Measurements from ENCODE around the gene KISS1.
"Not testable (repeated sequence)": the region's sequence is repeated elsewhere in the genome, so short reads cannot be mapped to it uniquely, and the experiment has no call there.

The KISS1 gene, protein sequence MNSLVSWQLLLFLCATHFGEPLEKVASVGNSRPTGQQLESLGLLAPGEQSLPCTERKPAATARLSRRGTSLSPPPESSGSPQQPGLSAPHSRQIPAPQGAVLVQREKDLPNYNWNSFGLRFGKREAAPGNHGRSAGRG

DNA sequence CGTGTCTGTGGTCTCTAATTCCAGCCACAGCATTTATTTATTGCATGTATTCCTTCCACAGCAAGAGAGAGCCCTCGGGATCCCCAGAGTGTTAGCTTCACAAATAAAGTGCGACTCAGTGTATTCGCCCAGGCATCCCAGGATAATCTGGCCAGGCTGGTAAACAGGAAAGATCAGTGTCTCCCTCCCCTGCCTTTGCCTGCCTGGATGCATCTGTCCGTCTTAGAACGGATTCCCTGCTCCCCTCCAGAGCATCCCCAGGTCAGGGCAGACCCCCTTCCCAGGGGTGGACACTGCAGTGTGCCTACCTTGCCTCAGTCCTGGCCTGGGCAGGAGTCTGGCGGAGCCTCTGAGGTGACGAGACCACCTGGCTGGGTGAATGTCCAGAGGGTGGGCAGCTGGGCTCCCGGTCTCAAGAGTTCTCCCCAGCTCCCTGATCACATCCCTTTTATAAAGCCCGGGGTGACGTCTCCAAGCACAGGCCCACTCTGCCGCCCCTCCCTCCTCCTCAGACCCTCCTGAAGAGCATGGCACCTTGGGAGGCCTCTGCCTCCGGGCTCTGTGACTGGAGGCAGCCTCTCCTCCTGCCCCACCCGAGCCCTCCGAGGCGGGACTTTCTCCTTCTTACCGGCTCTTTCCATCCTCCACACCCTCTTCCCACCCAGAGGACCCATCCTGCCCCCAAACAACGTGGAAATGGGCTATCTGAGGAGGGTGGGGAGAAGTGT is at the start of gene KISS1:
TSS of gene KISS1 (minus strand) at position 424 of the 728 bp plus-strand sequence. CDS start 3,615 bp downstream, outside the sequence.
- FAIRE-seq (peak; percentile 67), DNase-seq (ENCODE audit: low spot score) (no peak)

DNA sequence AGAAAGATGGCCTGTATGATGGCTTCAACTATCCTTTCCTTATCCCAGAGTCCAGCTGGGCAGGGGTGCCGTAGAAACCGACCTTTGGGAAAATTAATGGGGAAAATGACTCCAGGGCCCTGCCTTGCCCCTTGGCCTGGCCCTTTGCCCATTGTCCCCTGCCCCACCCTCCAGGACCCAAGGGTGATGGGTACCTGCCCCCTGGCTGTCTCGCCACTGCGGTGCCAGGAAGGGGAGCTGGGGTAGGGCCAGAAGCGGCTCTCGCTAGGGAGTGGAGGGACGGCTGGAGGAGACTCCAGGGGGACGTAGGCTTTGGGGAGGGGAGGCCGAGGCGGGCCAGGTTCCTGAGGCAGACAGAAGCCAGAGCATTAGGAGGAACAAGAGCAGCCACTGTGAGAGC is 46.6 kb upstream of the KISS1 start:
- FAIRE-seq (no peak), DNase-seq (ENCODE audit: low spot score) (no peak)

DNA sequence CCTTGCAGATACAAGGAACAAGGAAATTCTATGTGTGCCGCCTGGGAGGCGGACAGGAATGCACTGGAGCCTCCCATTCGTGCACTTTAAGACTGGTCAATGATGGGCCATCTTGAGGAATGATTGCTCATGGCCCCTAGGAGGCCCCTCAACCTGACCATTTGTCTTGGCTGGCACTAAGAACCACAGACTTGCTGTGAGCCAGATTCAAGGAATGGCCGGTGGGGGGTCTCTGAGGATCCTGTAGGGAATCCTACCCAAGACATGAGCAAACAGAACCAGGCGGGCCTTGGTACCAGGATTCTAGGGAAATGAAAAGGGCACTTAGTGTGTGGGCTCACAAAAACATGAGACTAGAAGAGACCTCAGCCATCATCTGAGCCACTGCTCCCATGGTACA is 45.6 kb upstream of the KISS1 start:
- FAIRE-seq (no peak), DNase-seq (ENCODE audit: low spot score) (no peak)

DNA sequence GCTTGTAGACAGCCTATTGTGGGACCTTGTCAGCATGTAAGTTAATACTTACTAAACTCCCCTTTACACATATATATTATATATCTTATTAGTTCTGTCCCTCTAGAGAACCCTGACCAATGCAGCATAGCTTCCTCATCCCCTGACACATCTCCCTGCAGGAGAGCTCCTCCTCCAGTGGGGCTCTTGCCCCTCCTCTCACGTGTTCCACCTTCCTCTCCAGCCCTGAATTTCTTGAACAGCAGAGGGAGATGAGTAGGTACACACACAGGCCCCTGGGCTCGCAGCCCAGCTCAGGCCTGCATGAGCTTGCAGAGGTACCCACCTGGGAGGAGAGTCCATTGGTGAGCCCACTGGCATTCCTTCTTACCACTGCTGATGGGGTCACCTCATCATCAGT is 44.8 kb upstream of the KISS1 start:
- FAIRE-seq, result no peak
- no peak for DNase-seq (ENCODE audit: low spot score)

DNA sequence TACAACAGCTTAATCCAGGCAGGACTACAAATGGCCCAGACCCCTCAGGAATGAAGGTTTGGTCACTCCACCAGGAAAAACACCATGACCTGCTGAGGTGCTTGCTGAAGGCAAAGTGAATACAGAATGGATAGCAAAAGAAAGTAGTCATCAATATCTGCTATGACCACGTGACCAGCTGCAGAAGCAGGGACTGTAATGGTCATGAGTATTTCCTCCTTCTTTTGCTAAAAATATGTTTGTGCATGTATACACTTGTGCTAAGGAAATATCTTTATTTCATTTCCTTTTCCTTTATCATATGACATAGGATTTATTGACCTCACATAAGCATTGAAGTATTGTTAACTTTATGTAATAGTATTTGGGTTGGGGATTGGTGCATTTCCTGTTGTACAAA is 43.9 kb upstream of the KISS1 start:
- DNase-seq (ENCODE audit: low spot score) (no peak), FAIRE-seq (no peak)

DNA sequence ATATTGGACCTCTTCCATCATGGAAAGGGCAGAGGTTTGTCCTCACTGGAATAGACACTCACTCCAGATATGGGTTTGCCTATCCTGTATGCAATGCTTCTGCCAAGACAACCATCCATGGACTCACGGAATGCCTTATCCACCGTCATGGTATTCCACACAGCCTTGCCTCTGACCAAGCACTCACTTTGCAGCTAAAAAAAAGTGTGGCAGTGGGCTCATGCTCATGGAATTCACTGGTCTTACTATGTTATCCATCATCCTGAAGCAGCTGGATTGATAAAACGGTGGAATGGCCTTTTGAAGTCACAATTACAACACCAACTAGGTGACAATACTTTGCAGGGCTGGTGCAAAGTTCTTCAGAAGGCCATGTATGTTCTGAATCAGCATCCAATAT is 43.1 kb upstream of the KISS1 start:
- FAIRE-seq; DNase-seq (ENCODE audit: low spot score): not testable (repeated sequence)

DNA sequence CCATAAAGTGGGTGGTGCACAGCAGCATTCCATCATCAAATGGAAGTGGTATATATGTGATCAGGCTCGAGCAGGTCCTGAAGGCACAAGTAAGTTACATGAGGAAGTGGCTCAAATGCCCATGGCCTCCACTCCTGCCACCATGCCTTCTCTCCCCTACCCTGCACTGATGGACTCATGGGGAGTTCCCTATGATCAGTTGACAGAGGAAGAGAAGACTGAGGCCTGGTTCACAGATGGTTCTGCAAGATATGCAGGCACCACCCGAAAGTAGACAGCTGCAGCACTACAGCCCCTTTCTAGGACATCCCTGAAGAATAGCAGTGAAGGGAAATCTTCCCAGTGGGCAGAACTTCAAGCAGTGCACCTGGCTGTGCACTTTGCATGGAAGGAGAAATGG is 42.2 kb upstream of the KISS1 start:
- not testable (repeated sequence) for DNase-seq (ENCODE audit: low spot score); FAIRE-seq

DNA sequence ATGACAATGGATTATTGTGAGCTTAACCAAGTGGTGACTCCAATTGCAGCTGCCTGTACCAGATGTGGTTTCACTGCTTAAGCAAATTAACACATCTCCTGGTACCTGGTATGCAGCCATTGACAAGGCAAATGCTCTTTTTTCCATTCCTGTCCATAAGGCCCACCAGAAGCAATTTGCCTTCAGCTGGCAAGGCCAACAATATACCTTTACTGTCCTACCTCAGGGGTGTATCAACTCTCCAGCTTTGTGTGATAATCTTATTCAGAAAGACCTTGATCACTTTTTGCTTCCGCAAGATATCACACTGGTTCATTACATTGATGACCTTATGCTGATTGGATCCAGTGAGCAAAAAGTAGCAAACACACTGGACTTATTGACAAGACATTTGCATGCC is 41.2 kb upstream of the KISS1 start:
- DNase-seq (ENCODE audit: low spot score); FAIRE-seq: not testable (repeated sequence)

DNA sequence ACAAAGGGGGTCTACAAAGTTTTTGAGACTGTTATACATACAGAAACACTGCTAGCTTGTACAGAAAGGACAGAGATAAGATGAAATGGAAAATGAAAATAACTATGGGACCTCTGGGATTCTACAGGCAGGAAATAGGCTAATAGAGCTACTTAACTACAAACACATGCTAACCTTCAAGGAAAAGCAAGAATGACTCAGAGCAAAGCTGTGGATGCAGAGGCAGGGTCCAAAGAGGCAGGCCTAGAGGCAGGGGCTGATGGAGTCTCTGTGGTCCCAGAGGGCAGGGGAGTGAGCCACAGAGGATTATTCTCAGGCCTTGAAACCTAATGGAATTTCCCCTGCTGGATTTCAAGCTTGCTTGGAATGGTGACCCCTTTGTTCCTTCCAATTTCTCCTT is 36.2 kb upstream of the KISS1 start:
- FAIRE-seq (no peak), DNase-seq (ENCODE audit: low spot score) (no peak)

DNA sequence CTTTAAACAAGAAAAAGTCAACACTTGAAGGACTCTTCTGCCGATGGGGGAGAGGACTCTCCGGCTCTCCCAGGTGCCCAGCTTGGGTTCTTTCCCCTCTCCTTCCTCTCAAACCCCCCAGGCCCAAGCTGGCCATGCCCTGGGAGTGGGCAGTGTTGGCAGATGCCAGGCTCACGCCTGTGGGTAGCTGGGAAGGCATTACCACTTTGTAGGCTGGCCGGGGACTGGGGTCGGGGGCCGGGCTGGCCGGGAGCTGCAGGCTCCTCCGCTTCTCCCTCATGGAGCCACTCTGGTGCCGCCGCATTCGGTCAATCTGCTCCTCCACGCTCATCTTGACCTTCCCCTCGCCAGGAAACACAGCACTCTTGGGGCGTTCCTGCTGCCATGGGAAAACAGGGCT is 33.9 kb upstream of the KISS1 start:
- DNase-seq (ENCODE audit: low spot score) (no peak), FAIRE-seq (no peak)

DNA sequence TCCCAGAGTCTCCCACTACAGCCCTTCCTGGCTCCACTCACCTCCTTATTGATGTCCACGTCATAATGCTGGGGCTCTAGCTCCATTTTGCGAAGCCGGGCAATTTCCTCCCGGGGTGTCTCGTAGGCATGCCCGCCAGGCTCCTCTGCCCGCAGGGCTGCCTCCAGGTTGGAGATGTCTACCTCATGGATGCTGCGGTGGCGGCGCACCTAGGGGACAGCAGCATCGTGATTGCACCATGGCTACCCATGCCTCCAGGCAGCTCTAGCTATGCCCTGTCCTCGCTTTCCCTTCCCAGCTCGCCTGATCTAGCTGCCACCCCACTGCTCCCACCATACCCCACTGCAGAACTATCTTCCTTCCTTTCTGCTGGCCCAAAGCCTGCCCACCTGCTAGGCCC is 32.6 kb upstream of the KISS1 start:
- DNase-seq (ENCODE audit: low spot score) (no peak), FAIRE-seq (no peak)

DNA sequence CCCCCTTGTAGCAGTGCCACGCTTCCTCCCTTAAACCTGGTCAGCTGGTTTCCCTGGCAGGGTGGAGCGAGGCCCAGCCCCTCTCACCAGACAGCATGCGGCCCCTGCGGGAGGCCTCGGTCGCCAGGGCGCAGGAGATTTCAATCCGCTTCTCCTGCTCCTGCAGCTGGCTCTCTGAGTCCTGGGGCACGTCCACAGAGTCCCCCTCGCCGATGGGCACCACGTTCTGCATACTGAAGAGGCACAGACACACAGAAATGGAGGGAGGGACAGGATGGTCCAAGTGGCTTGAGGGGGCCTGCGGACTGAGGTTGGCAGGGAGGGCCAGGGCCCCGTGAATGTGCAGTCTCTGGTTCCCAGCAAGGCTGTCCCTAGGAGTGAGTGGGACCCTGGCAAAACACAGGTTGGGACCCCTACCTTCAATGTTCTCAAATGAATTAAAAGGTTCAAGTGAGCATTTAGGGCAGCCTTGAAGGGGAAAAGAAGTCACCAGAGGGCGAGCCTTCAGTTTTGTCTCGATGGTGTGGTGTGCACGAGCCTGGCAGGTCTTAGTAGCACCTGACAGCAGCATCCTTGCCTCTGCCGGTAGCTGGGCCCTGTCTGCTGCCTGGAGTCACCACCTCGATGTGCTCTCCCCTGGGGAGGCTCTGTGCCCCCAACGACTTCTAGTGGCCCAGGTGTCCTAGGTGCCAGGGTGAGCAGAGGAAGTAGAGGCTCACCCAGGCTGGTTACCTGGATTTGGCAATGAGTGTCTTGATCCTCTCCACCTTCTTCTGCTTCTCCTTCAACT is 31.9 kb upstream of the KISS1 start:
- DNase-seq (ENCODE audit: low spot score), result no peak
- no peak for FAIRE-seq

DNA sequence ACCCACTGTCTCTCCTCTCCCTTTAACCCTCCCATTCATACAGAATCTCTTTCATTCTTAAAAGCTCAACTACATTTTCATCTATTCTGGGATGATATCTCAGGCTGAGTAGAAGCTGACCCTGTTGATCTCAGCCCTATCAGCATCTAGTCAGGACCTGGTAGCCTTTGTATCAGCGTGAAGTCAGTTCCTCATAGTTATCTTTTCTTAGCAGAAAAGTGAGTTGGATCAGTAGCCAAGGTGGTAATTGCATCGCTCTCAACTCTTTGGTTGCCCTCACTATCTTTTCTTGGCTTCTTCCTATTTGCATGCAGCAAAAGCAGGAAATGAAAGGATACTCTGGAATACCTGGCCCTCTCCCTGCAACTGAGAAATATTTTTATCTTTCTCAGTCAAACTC is 31.1 kb upstream of the KISS1 start:
- no peak for DNase-seq (ENCODE audit: low spot score)
- no peak for FAIRE-seq

DNA sequence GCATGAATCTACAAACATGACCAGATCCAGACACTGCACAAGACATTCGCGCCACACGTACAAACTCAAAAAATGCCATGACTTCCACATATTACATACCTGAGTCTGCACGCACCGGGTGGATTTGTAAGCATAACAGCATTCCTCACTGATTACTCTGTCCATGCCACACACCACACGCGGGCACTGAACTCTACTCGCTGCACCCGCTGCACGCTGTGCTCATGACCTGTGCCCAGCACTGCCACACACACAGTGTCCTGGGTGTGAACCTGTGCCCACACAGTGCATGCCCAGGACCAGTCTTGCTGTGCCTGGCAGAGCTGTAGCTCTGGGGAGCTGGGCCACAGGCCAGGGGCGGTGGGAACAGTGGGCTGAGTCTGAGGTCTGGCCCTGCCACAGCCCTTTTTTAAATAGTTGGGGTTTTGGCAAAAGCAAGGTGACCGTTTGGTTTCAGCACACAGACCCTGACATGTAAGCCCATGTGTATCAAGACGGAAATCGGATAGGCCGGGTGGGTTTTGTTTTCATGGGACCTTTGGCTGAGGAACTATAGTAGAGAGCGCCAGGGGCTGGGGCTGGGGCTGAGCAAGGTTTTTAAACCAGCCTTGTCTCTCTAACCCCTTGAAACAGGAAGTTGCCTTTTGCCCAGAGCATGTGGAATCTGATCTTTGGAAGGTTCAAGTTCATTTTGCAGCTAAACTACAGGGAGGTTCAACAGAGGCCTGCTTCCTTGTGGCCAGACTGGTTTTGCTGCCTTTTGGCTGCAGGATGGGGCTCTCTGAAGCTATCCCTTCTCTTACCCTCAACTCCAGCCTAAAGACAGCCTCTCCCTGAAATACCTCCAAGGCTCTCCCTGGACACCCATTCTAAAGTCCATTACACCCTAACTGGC is 29.8 kb upstream of the KISS1 start:
- FAIRE-seq, result no peak
- DNase-seq (ENCODE audit: low spot score), result peak; percentile 73

DNA sequence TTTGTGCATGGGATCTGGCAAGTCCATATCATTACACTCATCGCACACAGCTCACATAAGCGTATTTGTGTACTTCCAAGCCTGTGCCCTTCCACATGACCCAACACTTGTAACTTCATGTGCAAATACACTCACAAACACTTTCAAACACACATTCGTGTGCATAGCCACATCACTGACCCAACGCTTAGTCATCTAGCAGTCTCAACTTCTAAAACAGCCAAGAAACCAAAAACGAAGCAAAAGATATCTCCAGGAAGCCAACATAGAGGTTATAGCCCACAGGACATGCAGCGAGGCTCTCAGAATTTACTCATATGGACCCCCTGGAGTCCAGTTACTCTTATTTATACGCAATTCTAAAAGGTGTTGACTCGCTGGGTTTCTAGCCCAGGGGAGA is 28.4 kb upstream of the KISS1 start:
- DNase-seq (ENCODE audit: low spot score) (no peak), FAIRE-seq (no peak)

DNA sequence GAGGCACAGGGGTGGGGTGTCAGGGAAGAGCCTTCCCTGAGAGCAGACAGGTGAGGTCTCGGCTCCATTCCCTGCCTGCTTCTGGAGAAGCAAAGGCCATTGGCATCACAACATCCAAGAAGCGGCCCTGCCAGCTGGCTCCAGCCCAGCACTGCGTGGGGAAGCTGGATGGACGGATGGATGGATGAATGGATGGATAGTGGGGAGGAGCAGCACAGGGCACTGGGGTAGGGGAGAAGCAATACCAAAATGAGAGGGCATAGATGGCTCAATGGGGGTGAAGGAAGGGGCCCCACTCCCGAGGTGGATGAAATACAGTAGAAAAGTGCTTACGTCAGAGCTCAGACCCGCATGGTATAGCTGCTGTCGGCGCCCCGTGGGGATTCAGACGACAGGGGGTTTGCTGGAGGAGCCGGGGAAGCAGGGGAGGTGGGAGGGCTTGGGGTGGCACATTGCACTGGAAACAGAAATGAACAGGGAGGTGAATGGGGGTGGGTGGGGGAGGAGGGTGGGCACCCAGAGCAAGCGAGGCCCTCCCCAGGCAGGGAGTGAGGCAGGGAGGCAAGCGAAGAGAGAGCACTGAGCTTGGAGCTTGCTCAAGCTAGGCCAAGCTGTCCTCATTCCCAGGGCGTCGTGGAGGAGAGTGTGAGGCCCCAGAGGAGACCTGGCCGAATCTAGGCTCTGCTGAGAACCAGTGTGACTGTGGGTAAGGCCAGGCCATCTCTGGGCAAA is 27.0 kb upstream of the KISS1 start:
- DNase-seq (ENCODE audit: low spot score) (no peak), FAIRE-seq (no peak)

DNA sequence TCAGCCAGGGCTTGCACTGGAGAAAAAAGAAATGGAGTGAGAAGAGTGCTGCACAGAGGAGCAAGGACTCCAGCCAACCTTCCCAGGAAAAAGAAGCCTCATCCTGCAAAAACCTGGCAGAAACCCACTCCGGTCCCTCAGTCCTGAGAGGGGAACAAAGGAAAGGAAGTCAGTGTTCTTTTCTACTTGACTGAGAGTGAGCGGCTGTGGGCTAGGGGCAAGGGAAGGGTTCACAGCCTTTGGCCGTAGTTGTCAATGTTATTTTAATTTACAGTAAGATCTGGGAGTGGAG is 26.4 kb upstream of the KISS1 start:
- FAIRE-seq (no peak), DNase-seq (ENCODE audit: low spot score) (no peak)

DNA sequence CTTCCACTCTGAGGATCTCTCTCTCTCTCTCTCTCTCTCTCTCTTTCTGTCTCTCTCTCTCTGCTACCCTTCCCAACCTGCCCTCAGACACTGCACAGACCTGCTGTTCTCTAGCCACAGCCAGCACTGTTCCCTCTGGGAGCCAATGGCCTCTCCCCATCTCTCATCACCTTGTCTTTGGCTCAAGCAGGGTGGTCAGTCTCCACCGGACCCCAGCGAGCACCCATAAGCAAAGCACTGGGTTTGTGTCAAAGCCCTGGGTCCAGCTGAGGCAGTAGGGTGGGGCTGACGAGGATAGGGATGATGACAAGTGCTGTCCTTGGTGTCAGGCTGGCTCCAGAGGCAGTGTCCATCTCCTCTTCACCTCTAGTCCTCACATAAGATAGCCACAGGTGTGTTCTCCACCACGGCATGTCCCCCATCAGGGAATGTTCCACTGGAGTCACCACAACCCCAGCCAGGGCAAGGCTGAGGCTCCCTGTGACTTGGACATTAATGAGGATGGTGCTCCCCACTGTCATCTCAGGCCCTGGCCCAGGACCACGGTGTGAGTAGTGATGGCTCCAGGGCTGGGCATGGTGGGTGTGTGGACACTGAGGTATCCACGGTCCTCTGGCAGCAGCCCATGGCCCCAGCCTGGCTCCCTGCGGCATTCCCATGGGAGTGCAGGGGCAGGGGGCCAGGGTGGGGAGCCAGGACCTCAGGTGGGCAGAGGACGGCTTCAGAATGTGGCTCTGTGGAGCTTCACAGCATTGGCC is 25.9 kb upstream of the KISS1 start:
- FAIRE-seq (no peak), DNase-seq (ENCODE audit: low spot score) (no peak)

DNA sequence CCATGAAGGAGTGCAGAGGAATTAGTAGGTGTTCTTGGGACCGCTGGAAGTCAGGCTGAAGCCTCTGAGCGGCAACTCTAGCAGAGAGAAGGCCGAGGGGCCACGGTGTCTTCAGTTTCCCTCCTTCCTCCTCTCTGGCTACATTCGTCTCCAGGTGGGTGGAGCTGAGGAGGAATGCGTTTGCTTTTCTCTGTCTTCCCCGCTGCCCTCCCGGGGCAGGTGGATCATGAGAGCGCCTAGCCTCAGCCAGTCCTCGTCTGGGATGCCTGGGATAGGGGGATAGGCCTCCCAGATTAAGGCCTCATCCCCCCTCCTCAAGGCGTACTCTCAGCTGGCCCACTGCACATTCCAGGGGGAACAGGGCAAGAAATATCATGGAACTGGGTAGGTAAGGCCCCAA is 25.0 kb upstream of the KISS1 start:
- no peak for DNase-seq (ENCODE audit: low spot score)
- FAIRE-seq, result no peak

DNA sequence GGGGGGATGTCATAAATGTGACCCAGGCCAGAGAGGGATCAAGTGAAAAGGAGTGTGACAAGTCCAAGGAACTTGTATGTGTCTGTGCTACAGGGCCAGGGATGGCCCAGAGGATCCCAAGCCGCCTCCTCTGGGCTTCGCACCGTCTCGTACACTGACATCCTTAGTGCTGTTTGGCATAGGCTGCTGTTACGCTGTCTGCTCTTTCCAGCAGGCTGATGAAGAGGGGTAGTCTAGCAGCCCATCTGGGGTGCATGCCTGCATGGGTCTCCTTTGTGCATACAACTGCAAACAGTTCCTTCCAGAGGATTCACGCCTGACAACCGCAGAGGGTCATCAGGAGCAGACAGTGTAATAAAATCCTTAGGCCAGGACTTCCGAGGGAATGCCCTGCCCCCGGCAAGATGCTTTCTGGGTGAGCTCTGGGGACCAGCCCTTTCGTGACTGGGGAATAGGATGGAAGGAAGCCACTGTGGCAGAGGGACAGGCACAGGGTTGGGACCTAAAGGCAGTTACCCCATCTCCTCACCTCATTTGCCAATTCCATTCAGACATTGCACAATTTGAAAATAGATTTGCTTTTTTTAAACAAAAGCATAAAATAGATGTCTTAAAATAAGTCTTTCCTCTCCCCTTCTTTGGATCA is 23.8 kb upstream of the KISS1 start:
- DNase-seq (ENCODE audit: low spot score) (no peak), FAIRE-seq (no peak)

All from urothelium cell line (cell line).